OCI-LY3 (cell line): ENCODE data around the gene BIK.

ENCODE experiments used
- CTCF ChIP-seq: fragments of 200-600, 300-600 bp; sonication (generic); IDR thresholded peaks from 2 replicates; pipeline ENCODE4 v1.5.1; 2014; ENCODE audit warnings: antibody characterized with exemption, low read length, low read depth
- EZH2phosphoT487 ChIP-seq: fragments of 200-600 bp; shearing (Covaris generic); IDR thresholded peaks from 2 replicates; pipeline ENCODE4 v1.6.1; 2018; ENCODE audit warnings: antibody characterized with exemption, mixed run types, low read depth

GRCh38 chr22:43110927-43111623 is 525 bp downstream of the BIK start:
- TF ChIP-seq CTCF (no peak), EZH2phosphoT487 (no peak)
